Renal cortical epithelial cell (primary cell): ENCODE data around the gene YBX1. TPM values are rescaled to one million over a fixed set of nuclear protein-coding genes. Genes with fewer than 3 reads are reported as not detected.
"Not testable (repeated sequence)": the region's sequence is repeated elsewhere in the genome, so short reads cannot be mapped to it uniquely, and the experiment has no call there.

Experiments used
- DNase-seq: peaks from one replicate; pipeline ENCODE4 v3.0.0-alpha.2; 2011; ENCODE audit warnings: low read depth
- total RNA-seq: library from RNA; depleted of rRNA; stranded (reverse); fragments of >200 nt; gene quantifications from 2 replicates; pipeline ENCODE4 v1.2.3, GENCODE V29; 2014

YBX1 gene
- total RNA-seq, 1 donor from 2014 or later: 792 TPM

- no peak for DNase-seq
Observed at GRCh38 chr1:42689912-42690311, 7.7 kb downstream of the YBX1 start.

- DNase-seq: no peak
Observed at GRCh38 chr1:42690477-42691156, 8.4 kb downstream of the YBX1 start.

GRCh38 chr1:42691157-42691498, 8.9 kb downstream of the YBX1 start:
- no peak for DNase-seq

GRCh38 chr1:42692461-42692860, 10.2 kb downstream of the YBX1 start:
- DNase-seq: no peak

GRCh38 chr1:42692911-42693310, 10.7 kb downstream of the YBX1 start:
- DNase-seq: peak; percentile 59

- no peak for DNase-seq
Observed at GRCh38 chr1:42698081-42698813, 16.0 kb downstream of the YBX1 start.

GRCh38 chr1:42700006-42700405, 17.8 kb downstream of the YBX1 start:
- DNase-seq: peak; percentile 23

- no peak for DNase-seq
Observed at GRCh38 chr1:42703888-42704464, 21.8 kb downstream of the YBX1 start.

GRCh38 chr1:42712808-42713207, 30.6 kb downstream of the YBX1 start:
- not testable (repeated sequence) for DNase-seq

- no peak for DNase-seq
Observed at GRCh38 chr1:42713293-42713692, 31.1 kb downstream of the YBX1 start.

- DNase-seq: not testable (repeated sequence)
Observed at GRCh38 chr1:42714441-42714840, 32.2 kb downstream of the YBX1 start.

GRCh38 chr1:42720868-42721267, 38.6 kb downstream of the YBX1 start:
- peak; percentile 63 for DNase-seq

- DNase-seq: no peak
Observed at GRCh38 chr1:42721926-42722325, 39.7 kb downstream of the YBX1 start.

- DNase-seq: not testable (repeated sequence)
Observed at GRCh38 chr1:42722403-42722802, 40.2 kb downstream of the YBX1 start.

- DNase-seq: peak; percentile 27
Observed at GRCh38 chr1:42723511-42723910, 41.3 kb downstream of the YBX1 start.

- DNase-seq: not testable (repeated sequence)
Observed at GRCh38 chr1:42725820-42726219, 43.6 kb downstream of the YBX1 start.

- no peak for DNase-seq
Observed at GRCh38 chr1:42730002-42730401, 47.8 kb downstream of the YBX1 start.

GRCh38 chr1:42730988-42731387, 48.8 kb downstream of the YBX1 start:
- DNase-seq: no peak

- no peak for DNase-seq
Observed at GRCh38 chr1:42731585-42731984, 49.4 kb downstream of the YBX1 start.

GRCh38 chr1:42732126-42732680, 50.0 kb downstream of the YBX1 start:
- no peak for DNase-seq

- no peak for DNase-seq
Observed at GRCh38 chr1:42733415-42734200, 51.4 kb downstream of the YBX1 start.
